Measurements from ENCODE around the gene PROM1.

PROM1 gene, protein sequence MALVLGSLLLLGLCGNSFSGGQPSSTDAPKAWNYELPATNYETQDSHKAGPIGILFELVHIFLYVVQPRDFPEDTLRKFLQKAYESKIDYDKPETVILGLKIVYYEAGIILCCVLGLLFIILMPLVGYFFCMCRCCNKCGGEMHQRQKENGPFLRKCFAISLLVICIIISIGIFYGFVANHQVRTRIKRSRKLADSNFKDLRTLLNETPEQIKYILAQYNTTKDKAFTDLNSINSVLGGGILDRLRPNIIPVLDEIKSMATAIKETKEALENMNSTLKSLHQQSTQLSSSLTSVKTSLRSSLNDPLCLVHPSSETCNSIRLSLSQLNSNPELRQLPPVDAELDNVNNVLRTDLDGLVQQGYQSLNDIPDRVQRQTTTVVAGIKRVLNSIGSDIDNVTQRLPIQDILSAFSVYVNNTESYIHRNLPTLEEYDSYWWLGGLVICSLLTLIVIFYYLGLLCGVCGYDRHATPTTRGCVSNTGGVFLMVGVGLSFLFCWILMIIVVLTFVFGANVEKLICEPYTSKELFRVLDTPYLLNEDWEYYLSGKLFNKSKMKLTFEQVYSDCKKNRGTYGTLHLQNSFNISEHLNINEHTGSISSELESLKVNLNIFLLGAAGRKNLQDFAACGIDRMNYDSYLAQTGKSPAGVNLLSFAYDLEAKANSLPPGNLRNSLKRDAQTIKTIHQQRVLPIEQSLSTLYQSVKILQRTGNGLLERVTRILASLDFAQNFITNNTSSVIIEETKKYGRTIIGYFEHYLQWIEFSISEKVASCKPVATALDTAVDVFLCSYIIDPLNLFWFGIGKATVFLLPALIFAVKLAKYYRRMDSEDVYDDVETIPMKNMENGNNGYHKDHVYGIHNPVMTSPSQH
- 0 to 0.17 (median 0.09) reads per million in 3 donors for total RNA-seq

DNA sequence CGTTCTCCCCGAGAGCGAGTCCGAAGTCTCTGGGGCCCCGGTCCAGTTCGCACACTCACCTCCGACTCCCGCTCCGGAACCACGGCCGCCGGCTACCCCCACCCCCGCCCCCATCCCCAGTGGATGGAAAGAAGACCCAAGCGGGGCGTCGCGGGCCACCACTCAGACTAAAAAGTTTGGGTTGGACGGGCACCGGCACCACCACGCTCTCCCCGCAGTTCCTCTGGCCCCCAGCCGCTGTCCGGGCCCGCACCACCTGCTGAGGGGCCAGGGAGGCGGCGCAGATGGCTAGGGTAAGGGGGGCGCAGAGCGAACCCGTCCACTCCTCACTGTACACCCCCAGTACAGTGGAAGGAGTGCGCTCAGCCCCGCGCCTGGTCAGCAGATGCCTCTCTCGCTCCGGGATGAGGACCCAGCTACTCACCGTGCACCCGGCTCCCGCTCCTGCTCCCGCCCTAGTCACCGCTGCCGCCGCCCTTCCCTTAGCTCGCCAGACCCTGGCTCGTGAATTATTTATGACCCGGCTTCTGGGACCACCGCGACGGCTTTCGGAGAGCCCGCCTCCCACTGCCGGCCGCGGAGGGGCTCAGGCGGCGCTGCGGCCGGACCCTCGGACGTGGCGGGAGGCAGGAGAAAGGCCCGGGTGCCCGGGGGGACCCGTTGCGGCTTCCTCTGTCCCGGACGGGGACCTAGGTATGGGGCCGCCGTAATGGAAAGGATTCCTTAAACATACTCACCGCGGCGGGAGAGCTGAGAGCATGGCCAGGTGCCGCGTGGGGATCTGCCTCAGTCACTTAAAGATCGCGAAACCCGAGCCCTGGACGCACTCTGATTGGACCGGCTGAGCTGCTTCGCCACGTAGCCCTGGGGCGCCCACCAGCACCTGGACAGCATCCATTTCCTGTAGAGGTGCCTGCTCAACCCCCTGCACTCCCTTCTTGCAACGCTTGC lies at the start of gene PROM1:
TSS of gene PROM1 (minus strand) at position 783 of the 951 bp plus-strand sequence. CDS start 8,117 bp downstream, outside the sequence.
- Histone ChIP-seq H3K9me3 (ENCODE audit: control insufficient read depth, low read length) (no peaks in the 10 kb centered on the region), H3K4me3 (ENCODE audit: insufficient read depth, low read depth, low read length, poor library complexity, severe bottlenecking) (peak within 1 kb of the TSS; percentile 42), H3K27ac (ENCODE audit: insufficient read depth, low read length, poor library complexity, severe bottlenecking) (no peak within 1 kb of the TSS), H3K36me3 (ENCODE audit: control insufficient read depth, insufficient read depth, low read length) (no peaks in the 10 kb centered on the region), H3K4me1 (ENCODE audit: control insufficient read depth, insufficient read depth, low read length, poor library complexity, severe bottlenecking) (peaks cover 14% of the 10 kb centered on the region), H3K27me3 (replicated peaks; ENCODE audit: control insufficient read depth, insufficient read depth, low read length, poor library complexity, severe bottlenecking) (peaks cover 21% of the 10 kb centered on the region)
- DNase-seq: no peak

DNA sequence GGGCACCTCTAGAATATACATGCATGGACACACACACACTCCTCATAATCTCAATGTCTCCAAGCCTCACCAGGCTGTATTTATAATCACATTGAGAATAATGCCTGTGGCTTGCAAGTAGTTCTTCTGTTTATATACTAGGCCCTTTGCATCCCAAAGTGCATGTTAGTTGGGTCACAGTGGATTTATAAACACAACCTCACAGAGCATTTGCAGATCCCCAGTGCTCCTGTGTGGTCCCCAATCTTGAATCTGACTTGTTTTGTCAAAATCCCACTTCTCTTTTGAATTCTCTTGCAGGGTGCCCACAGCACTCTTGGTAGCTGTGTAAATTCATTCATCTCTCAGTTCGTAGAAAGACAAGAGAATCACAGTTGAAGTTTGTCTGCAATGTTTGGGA lies 49.6 kb upstream of the PROM1 start:
- Histone ChIP-seq H3K36me3 (ENCODE audit: control insufficient read depth, insufficient read depth, low read length) (no peaks in the 10 kb centered on the region), H3K4me3 (ENCODE audit: insufficient read depth, low read depth, low read length, poor library complexity, severe bottlenecking) (no peak overlapping the region), H3K27ac (ENCODE audit: insufficient read depth, low read length, poor library complexity, severe bottlenecking) (no peak overlapping the region), H3K9me3 (ENCODE audit: control insufficient read depth, low read length) (no peaks in the 10 kb centered on the region), H3K4me1 (ENCODE audit: control insufficient read depth, insufficient read depth, low read length, poor library complexity, severe bottlenecking) (no peaks in the 10 kb centered on the region), H3K27me3 (replicated peaks; ENCODE audit: control insufficient read depth, insufficient read depth, low read length, poor library complexity, severe bottlenecking) (no peaks in the 10 kb centered on the region)
- no peak for DNase-seq

DNA sequence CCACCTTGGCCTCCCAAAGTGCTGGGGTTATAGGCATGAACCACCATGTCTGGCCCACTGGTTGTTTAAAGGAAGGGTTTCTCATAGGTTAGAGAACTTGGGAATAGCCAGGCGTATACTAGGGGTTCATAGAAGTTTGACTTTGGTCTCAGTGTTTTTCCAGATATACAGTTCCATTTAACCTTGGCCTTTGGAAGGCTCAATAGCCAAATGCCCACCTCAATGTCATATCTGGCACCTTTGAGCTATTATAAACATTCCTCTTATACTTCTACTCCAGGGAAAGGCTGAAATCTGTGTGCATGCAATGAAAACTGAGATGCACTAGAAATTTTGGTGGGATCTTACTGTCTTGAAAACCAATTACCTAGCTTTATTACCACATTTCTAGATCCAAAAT lies 47.5 kb upstream of the PROM1 start:
- DNase-seq: no peak
- H3K4me3 ChIP-seq (ENCODE audit: insufficient read depth, low read depth, low read length, poor library complexity, severe bottlenecking): no peak overlapping the region
- no peaks in the 10 kb centered on the region for H3K27me3 ChIP-seq (replicated peaks; ENCODE audit: control insufficient read depth, insufficient read depth, low read length, poor library complexity, severe bottlenecking)
- H3K36me3 ChIP-seq (ENCODE audit: control insufficient read depth, insufficient read depth, low read length): no peaks in the 10 kb centered on the region
- no peak overlapping the region for H3K27ac ChIP-seq (ENCODE audit: insufficient read depth, low read length, poor library complexity, severe bottlenecking)
- H3K4me1 ChIP-seq (ENCODE audit: control insufficient read depth, insufficient read depth, low read length, poor library complexity, severe bottlenecking): no peaks in the 10 kb centered on the region
- no peaks in the 10 kb centered on the region for H3K9me3 ChIP-seq (ENCODE audit: control insufficient read depth, low read length)

DNA sequence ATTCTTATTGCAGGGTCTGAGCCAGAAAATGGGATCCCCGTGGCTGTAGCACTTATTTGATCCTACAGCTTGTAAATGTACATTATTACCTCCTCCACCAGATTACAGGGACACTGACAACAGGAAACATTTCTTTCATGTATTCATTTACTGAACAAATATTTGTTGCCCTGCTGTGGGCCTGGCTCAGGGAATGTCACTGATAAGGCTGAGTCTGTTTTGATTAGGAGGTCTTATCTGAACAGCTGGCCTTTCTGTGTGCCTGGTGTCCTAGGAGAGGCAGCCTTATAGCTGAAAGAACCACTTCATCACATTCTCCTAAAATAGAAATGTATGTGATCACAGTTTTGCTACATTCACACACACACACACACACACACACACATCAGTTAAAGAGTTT lies 45.5 kb upstream of the PROM1 start:
- H3K27ac ChIP-seq (ENCODE audit: insufficient read depth, low read length, poor library complexity, severe bottlenecking): no peak overlapping the region
- DNase-seq: no peak
- H3K36me3 ChIP-seq (ENCODE audit: control insufficient read depth, insufficient read depth, low read length): no peaks in the 10 kb centered on the region
- no peaks in the 10 kb centered on the region for H3K9me3 ChIP-seq (ENCODE audit: control insufficient read depth, low read length)
- H3K4me3 ChIP-seq (ENCODE audit: insufficient read depth, low read depth, low read length, poor library complexity, severe bottlenecking): no peak overlapping the region
- H3K4me1 ChIP-seq (ENCODE audit: control insufficient read depth, insufficient read depth, low read length, poor library complexity, severe bottlenecking): no peaks in the 10 kb centered on the region
- no peaks in the 10 kb centered on the region for H3K27me3 ChIP-seq (replicated peaks; ENCODE audit: control insufficient read depth, insufficient read depth, low read length, poor library complexity, severe bottlenecking)

DNA sequence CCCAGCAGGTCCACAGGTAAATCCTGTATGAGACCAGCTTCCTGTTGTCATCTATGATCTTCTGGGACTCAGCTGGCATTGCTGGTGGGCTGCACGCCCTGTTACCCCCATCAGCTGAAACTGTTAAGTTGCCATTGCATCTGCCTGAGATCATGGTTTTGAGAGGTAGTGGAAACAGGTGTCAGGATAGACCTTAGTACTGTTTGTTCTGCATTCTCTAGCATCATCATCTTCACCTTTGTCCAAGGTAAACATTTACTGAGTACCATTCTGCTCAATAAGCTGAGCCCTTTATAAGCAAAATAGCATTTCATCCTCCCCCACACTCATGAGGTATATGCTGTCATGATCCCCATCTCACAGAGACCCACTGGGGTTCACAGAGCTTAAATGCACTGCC lies 42.9 kb upstream of the PROM1 start:
- Histone ChIP-seq H3K4me1 (ENCODE audit: control insufficient read depth, insufficient read depth, low read length, poor library complexity, severe bottlenecking) (no peaks in the 10 kb centered on the region), H3K36me3 (ENCODE audit: control insufficient read depth, insufficient read depth, low read length) (no peaks in the 10 kb centered on the region), H3K27ac (ENCODE audit: insufficient read depth, low read length, poor library complexity, severe bottlenecking) (no peak overlapping the region), H3K4me3 (ENCODE audit: insufficient read depth, low read depth, low read length, poor library complexity, severe bottlenecking) (no peak overlapping the region), H3K9me3 (ENCODE audit: control insufficient read depth, low read length) (no peaks in the 10 kb centered on the region), H3K27me3 (replicated peaks; ENCODE audit: control insufficient read depth, insufficient read depth, low read length, poor library complexity, severe bottlenecking) (no peaks in the 10 kb centered on the region)
- DNase-seq: no peak

DNA sequence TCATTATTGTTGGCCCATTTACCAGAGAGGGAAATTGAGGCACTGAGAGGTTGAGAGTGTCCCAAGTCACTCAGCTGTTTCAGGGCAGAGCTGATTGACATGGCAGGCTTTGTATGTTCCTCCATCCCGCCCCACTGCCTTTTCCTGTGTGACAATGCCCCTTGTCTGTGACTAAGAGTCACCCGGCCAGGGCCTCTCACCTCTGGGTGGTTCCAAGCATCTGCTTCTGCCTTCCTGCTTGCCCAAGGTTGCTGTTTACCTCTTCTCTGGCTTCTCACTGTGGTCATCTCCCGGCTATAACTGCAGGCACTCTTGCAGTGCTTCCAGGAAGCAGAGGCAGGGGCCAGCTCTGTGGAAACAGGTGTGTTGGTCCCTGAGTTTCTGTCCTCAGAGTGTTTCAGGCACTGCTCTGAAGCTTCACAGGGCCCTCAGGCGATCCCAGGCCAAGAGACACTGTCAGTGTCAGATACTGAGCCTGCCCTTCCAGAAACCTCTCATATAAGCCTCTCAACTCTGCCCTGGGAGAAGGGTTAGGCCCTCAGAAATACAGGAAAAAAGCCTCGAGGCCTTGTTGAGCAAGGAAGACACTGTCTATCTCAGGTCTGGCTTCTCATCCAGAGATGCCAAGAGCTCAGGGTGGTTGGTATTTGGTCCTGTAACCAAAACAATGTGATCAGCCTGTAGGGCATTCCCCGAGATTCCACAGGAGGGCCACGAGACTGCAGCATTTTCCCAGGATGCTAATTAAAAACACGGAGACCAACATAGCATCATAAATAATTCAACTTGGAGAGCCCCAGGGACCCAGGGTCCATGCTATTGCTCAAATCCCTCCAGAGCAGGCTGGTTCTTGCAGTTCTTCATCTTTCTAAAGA lies 42.0 kb upstream of the PROM1 start:
- no peaks in the 10 kb centered on the region for H3K9me3 ChIP-seq (ENCODE audit: control insufficient read depth, low read length)
- H3K27ac ChIP-seq (ENCODE audit: insufficient read depth, low read length, poor library complexity, severe bottlenecking): no peak overlapping the region
- no peak for DNase-seq
- H3K4me3 ChIP-seq (ENCODE audit: insufficient read depth, low read depth, low read length, poor library complexity, severe bottlenecking): no peak overlapping the region
- no peaks in the 10 kb centered on the region for H3K27me3 ChIP-seq (replicated peaks; ENCODE audit: control insufficient read depth, insufficient read depth, low read length, poor library complexity, severe bottlenecking)
- no peaks in the 10 kb centered on the region for H3K36me3 ChIP-seq (ENCODE audit: control insufficient read depth, insufficient read depth, low read length)
- no peaks in the 10 kb centered on the region for H3K4me1 ChIP-seq (ENCODE audit: control insufficient read depth, insufficient read depth, low read length, poor library complexity, severe bottlenecking)

DNA sequence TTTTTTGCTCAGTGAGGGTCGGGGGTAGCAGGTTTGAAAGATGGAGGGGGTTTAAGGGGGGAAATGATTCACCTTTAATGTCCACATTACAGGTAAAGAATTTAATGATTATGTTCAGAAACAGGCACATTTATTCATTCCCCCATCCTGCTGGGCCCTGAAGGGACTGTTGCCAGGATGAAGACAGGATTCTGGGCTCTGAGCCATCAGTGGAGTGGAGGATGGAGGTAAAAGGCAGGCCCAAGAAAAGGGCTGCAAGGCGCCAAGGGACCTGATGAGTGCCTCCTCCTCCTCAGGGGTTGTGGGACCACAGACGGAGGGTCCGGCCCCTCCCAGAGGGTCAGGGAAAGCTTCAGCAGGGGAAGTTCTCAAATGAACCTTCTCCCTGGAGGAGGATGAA lies 40.4 kb upstream of the PROM1 start:
- Histone ChIP-seq H3K27me3 (replicated peaks; ENCODE audit: control insufficient read depth, insufficient read depth, low read length, poor library complexity, severe bottlenecking) (no peaks in the 10 kb centered on the region), H3K4me3 (ENCODE audit: insufficient read depth, low read depth, low read length, poor library complexity, severe bottlenecking) (no peak overlapping the region), H3K4me1 (ENCODE audit: control insufficient read depth, insufficient read depth, low read length, poor library complexity, severe bottlenecking) (no peaks in the 10 kb centered on the region), H3K9me3 (ENCODE audit: control insufficient read depth, low read length) (no peaks in the 10 kb centered on the region), H3K36me3 (ENCODE audit: control insufficient read depth, insufficient read depth, low read length) (no peaks in the 10 kb centered on the region), H3K27ac (ENCODE audit: insufficient read depth, low read length, poor library complexity, severe bottlenecking) (no peak overlapping the region)
- no peak for DNase-seq

DNA sequence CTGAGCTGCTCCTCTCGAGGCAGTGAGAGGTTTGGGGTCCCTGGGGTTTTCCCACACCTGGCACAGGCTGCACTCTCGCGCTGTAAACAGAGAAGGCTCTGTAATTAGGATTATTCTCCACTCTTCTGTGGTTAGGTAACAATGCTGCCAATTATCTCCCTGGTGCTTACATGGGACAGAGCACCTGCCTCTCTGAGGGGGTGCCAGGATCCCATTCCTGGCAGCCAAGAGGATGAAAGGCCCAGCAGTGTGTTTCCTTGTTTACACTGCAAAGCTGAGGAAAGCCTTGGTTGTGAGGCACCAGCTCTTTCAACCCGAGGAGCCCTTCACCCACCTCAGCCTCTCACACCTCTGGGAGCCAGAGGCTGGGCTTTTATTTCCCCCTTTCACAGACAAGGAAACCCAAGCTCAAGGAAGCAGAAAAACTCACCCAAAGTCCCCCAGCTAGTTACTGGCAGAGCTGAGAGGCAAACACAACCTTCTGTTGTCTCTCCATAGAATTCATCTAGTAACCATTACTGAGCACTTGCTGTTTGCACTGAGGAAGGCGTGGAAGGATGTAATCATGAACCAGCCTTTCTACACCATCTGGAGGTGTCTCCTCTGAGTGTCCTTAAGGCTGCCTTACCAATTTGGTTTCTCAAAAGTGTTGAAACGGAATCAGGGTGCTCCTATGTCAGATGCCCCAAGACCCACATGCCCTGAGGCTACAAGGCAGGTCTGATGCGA lies 39.7 kb upstream of the PROM1 start:
- Histone ChIP-seq H3K27me3 (replicated peaks; ENCODE audit: control insufficient read depth, insufficient read depth, low read length, poor library complexity, severe bottlenecking) (no peaks in the 10 kb centered on the region), H3K9me3 (ENCODE audit: control insufficient read depth, low read length) (no peaks in the 10 kb centered on the region), H3K36me3 (ENCODE audit: control insufficient read depth, insufficient read depth, low read length) (no peaks in the 10 kb centered on the region), H3K27ac (ENCODE audit: insufficient read depth, low read length, poor library complexity, severe bottlenecking) (no peak overlapping the region), H3K4me1 (ENCODE audit: control insufficient read depth, insufficient read depth, low read length, poor library complexity, severe bottlenecking) (no peaks in the 10 kb centered on the region), H3K4me3 (ENCODE audit: insufficient read depth, low read depth, low read length, poor library complexity, severe bottlenecking) (no peak overlapping the region)
- DNase-seq: no peak

All from effector memory CD4-positive, alpha-beta T cell (primary cell).